HL-60 (cell line): ENCODE results near the gene FARS2.

ENCODE experiments used
- DNase-seq, 2 experiments: peaks; one replicate each; pipeline ENCODE4 v3.0.0-alpha.2; 2010 to 2020; ENCODE audit warnings: low read depth in 1 of 2, low spot score in 1 of 2
- H3K27ac ChIP-seq: fragments of 250-450 bp; sonication (Bioruptor Pico); replicated peaks from 2 replicates; pipeline ENCODE4 v1.5.1; 2020; ENCODE audit warnings: mild to moderate bottlenecking, moderate library complexity
- H3K27me3 ChIP-seq: fragments of 250-450 bp; sonication (Bioruptor Pico); 2 replicates; pipeline ENCODE4 v1.5.1; 2021; ENCODE audit warnings: mild to moderate bottlenecking, moderate library complexity; ENCODE audit not compliant: insufficient read depth, poor library complexity, severe bottlenecking
- H3K4me3 ChIP-seq: replicated peaks from 2 replicates; pipeline ENCODE4 v1.5.1; 2011; ENCODE audit warnings: mild to moderate bottlenecking, control low read depth, low read length; ENCODE audit not compliant: insufficient read depth
- CTCF ChIP-seq: IDR thresholded peaks from one replicate; pipeline ENCODE4 v1.5.1; 2011; ENCODE audit warnings: low read length, control low read depth, inconsistent platforms; ENCODE audit not compliant: insufficient read depth
- GABPA ChIP-seq: IDR thresholded peaks from 2 replicates; pipeline ENCODE4 v1.6.1; 2012; ENCODE audit warnings: low read depth
- POLR2AphosphoS5 ChIP-seq: IDR thresholded peaks from 2 replicates; pipeline ENCODE4 v1.6.1; 2012; ENCODE audit warnings: low read depth
- REST ChIP-seq: IDR thresholded peaks from 2 replicates; pipeline ENCODE4 v1.6.1; 2012; ENCODE audit warnings: low read depth; ENCODE audit not compliant: insufficient replicate concordance
- SPI1 ChIP-seq: IDR thresholded peaks from 2 replicates; pipeline ENCODE4 v1.6.1; 2012; ENCODE audit warnings: low read depth, mild to moderate bottlenecking, borderline replicate concordance

Gene FARS2

GRCh38 chr6:5466281-5467136, 205.2 kb downstream of the FARS2 start:
- Histone ChIP-seq H3K27ac (no peak overlapping the region), H3K27me3 (no peaks in the 10 kb centered on the region), H3K4me3 (no peak overlapping the region)
- TF ChIP-seq GABPA (no peak), SPI1 (no peak), CTCF (no peak), POLR2AphosphoS5 (no peak), REST (no peak)
- no peak for DNase-seq

- no peak for DNase-seq
- Histone ChIP-seq H3K4me3 (no peak overlapping the region), H3K27me3 (no peaks in the 10 kb centered on the region), H3K27ac (no peak overlapping the region)
- TF ChIP-seq CTCF (no peak), REST (no peak), POLR2AphosphoS5 (no peak), SPI1 (no peak), GABPA (no peak)
Measured at GRCh38 chr6:5468586-5468985, 207.3 kb downstream of the FARS2 start.

GRCh38 chr6:5469101-5469846, 208.0 kb downstream of the FARS2 start:
- DNase-seq: no peak
- no peaks in the 10 kb centered on the region for H3K27me3 ChIP-seq
- TF ChIP-seq SPI1: no peak
- TF ChIP-seq GABPA: no peak
- TF ChIP-seq POLR2AphosphoS5: no peak
- no peak for TF ChIP-seq CTCF
- TF ChIP-seq REST: no peak
- no peak overlapping the region for H3K27ac ChIP-seq
- H3K4me3 ChIP-seq: no peak overlapping the region
